Neural cell (in vitro differentiated cells): ENCODE measurements around the gene NMRK2.

Source experiments
- EP300 ChIP-seq: fragments of 450-650 bp; conservative IDR thresholded peaks from 2 replicates; pipeline ENCODE4 v1.6.1; 2014; ENCODE audit warnings: antibody characterized with exemption, mild to moderate bottlenecking, moderate library complexity; ENCODE audit not compliant: poor library complexity, severe bottlenecking
- EZH2 ChIP-seq: fragments of 200-600, 300-800 bp; shearing (Covaris generic), sonication (generic); IDR thresholded peaks from 2 replicates; pipeline ENCODE4 v1.6.1; 2014; ENCODE audit warnings: antibody characterized with exemption, low read length, borderline replicate concordance, mild to moderate bottlenecking; ENCODE audit not compliant: insufficient read depth, poor library complexity, severe bottlenecking
- POLR2AphosphoS5 ChIP-seq: IDR thresholded peaks from 2 replicates; pipeline ENCODE4 v1.6.1; 2012
- SMC3 ChIP-seq: fragments of 450-650 bp; conservative IDR thresholded peaks from 2 replicates; pipeline ENCODE4 v1.6.1; 2014; ENCODE audit warnings: antibody characterized with exemption, mild to moderate bottlenecking, moderate library complexity; ENCODE audit not compliant: poor library complexity
- TAF1 ChIP-seq: IDR thresholded peaks from 2 replicates; pipeline ENCODE4 v1.6.1; 2012; ENCODE audit warnings: low read depth
- TF ChIP-seq, protein P1 (sequence below): fragments of 450-650 bp; IDR thresholded peaks from 2 replicates; pipeline ENCODE4 v1.5.1; 2014; ENCODE audit warnings: antibody characterized with exemption, mild to moderate bottlenecking, moderate library complexity; ENCODE audit not compliant: poor library complexity, severe bottlenecking
- TF ChIP-seq, protein P2 (sequence below): IDR thresholded peaks from 2 replicates; pipeline ENCODE4 v1.6.1; 2012; ENCODE audit warnings: borderline replicate concordance

DNA sequence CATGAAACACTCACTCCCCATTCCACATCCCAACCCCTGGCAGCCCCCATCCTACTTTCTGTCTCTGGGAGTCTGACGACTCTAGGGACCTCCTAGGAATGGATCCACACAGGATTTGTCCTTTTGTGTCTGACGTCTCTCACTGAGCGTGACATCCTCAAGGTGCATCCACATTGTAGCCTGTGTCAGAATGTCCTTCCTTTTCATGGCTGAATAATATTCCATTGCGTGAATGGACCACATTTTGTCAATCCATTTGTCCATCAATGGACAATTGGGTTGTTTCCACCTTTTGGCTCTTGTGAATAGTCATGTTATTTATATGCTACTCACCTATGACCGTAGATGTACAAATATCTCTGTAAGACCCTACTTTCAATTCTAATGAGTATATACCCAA, 16.8 kb upstream of the NMRK2 start:
- no peak for TF ChIP-seq TAF1
- TF ChIP-seq, protein P1, sequence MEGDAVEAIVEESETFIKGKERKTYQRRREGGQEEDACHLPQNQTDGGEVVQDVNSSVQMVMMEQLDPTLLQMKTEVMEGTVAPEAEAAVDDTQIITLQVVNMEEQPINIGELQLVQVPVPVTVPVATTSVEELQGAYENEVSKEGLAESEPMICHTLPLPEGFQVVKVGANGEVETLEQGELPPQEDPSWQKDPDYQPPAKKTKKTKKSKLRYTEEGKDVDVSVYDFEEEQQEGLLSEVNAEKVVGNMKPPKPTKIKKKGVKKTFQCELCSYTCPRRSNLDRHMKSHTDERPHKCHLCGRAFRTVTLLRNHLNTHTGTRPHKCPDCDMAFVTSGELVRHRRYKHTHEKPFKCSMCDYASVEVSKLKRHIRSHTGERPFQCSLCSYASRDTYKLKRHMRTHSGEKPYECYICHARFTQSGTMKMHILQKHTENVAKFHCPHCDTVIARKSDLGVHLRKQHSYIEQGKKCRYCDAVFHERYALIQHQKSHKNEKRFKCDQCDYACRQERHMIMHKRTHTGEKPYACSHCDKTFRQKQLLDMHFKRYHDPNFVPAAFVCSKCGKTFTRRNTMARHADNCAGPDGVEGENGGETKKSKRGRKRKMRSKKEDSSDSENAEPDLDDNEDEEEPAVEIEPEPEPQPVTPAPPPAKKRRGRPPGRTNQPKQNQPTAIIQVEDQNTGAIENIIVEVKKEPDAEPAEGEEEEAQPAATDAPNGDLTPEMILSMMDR = no peak
- TF ChIP-seq SMC3 = no peak
- TF ChIP-seq EZH2 = no peak
- TF ChIP-seq POLR2AphosphoS5 = no peak
- TF ChIP-seq, protein P2, sequence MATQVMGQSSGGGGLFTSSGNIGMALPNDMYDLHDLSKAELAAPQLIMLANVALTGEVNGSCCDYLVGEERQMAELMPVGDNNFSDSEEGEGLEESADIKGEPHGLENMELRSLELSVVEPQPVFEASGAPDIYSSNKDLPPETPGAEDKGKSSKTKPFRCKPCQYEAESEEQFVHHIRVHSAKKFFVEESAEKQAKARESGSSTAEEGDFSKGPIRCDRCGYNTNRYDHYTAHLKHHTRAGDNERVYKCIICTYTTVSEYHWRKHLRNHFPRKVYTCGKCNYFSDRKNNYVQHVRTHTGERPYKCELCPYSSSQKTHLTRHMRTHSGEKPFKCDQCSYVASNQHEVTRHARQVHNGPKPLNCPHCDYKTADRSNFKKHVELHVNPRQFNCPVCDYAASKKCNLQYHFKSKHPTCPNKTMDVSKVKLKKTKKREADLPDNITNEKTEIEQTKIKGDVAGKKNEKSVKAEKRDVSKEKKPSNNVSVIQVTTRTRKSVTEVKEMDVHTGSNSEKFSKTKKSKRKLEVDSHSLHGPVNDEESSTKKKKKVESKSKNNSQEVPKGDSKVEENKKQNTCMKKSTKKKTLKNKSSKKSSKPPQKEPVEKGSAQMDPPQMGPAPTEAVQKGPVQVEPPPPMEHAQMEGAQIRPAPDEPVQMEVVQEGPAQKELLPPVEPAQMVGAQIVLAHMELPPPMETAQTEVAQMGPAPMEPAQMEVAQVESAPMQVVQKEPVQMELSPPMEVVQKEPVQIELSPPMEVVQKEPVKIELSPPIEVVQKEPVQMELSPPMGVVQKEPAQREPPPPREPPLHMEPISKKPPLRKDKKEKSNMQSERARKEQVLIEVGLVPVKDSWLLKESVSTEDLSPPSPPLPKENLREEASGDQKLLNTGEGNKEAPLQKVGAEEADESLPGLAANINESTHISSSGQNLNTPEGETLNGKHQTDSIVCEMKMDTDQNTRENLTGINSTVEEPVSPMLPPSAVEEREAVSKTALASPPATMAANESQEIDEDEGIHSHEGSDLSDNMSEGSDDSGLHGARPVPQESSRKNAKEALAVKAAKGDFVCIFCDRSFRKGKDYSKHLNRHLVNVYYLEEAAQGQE = no peak
- TF ChIP-seq EP300 = no peak
